Measurements from ENCODE around the gene JUN. TPM values are rescaled to one million over a fixed set of nuclear protein-coding genes. Genes with fewer than 3 reads are reported as not detected.

JUN gene
- total RNA-seq, 1 experiment from 2014 or later, result 74.7 TPM

DNA sequence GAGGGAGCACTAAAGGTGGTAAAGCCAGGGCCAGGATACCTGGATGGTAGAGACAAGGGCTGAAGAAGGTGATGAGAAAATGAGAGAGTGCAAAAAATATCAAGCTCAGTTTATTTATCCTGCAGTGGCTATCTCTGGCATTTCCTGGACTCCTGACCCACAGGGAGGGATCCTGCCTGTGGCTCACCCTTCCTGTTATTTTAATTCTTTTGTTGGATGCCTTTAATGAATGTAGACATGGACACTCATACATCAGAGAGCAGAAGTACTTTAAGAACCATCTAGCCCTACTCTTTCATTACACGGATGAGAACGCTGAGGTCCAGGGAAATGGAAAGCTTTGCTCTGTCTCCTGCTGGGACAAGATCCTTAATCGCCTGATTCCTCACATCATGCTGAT lies 20.6 kb downstream of the JUN start:
- intact Hi-C loops (cut with micrococcal nuclease; ENCODE audit: unreplicated experiment), result loop anchor here (10.0 kb wide), 1 partner anchor 1928 kb away; no protein-coding TSS in a partner anchor
- no peak overlapping the region for H3K4me3 ChIP-seq
- H3F3A ChIP-seq (ENCODE audit: insufficient read depth, low read depth), result no peaks in the 10 kb centered on the region; the same call in 1 of the 2 replicates
- no peaks in the 10 kb centered on the region for H3K9me2 ChIP-seq (ENCODE audit: insufficient read depth)
- 0 out of 2 replicates have a peak, but pooled peaks cover 7% of the 10 kb centered on the region for H3K9me3 ChIP-seq (ENCODE audit: insufficient read depth, low read depth)
- no peak overlapping the region for H3K4me2 ChIP-seq
- H2AFZ ChIP-seq, result no peak overlapping the region
- no peak overlapping the region for H3K27ac ChIP-seq
- peaks cover 21% of the 10 kb centered on the region for H3K4me1 ChIP-seq (replicated peaks; ENCODE audit: insufficient read depth)
- no peaks in the 10 kb centered on the region for H4K20me1 ChIP-seq (ENCODE audit: insufficient read depth)
- no peaks in the 10 kb centered on the region for H3K36me3 ChIP-seq (ENCODE audit: low read depth)
- no peaks in the 10 kb centered on the region for H3K79me2 ChIP-seq (ENCODE audit: low read depth)
- BruUV-seq (replicated peaks), result no TSS peak
- ChIA-PET POLR2A (ENCODE audit: unreplicated experiment) (interaction anchor here (0.6 kb wide), 1 partner anchor 1020 kb away, joined by 3 read pairs; no protein-coding TSS in a partner anchor), CTCF (interaction anchor here (0.6 to 0.8 kb wide), 3 partner anchors 11 to 248 kb away, joined by 3 to 9 read pairs (median 4); no protein-coding TSS in a partner anchor)
- no peaks in the 10 kb centered on the region for H3K27me3 ChIP-seq (ENCODE audit: insufficient read depth, low read depth)
- TF ChIP-seq, protein P1, sequence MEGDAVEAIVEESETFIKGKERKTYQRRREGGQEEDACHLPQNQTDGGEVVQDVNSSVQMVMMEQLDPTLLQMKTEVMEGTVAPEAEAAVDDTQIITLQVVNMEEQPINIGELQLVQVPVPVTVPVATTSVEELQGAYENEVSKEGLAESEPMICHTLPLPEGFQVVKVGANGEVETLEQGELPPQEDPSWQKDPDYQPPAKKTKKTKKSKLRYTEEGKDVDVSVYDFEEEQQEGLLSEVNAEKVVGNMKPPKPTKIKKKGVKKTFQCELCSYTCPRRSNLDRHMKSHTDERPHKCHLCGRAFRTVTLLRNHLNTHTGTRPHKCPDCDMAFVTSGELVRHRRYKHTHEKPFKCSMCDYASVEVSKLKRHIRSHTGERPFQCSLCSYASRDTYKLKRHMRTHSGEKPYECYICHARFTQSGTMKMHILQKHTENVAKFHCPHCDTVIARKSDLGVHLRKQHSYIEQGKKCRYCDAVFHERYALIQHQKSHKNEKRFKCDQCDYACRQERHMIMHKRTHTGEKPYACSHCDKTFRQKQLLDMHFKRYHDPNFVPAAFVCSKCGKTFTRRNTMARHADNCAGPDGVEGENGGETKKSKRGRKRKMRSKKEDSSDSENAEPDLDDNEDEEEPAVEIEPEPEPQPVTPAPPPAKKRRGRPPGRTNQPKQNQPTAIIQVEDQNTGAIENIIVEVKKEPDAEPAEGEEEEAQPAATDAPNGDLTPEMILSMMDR (conservative IDR thresholded peaks at IDR 0.05), result no peak
- no peak for TF ChIP-seq EZH2 (IDR thresholded peaks at IDR 0.05; ENCODE audit: low read depth)
- DNase-seq, result no peak

DNA sequence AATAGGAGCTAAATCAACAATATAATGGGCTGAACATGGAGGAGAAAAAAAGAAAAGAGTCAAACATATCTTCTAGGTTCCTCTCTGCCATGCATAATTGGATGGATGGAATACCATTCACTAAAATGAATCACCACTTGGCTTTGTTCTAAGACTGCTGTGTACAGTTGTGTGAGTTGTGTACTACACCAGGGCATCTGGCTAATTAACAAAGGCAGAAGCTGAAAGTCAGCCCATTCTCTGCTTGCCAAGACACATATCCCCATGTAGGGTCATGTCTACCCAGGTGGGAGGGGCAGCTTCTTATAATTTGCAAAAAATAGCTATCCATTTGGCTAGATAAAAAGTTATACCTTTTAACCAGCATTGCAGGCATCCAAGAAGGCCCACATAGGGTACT lies 21.0 kb downstream of the JUN start:
- H3K36me3 ChIP-seq (ENCODE audit: low read depth), result no peaks in the 10 kb centered on the region
- CTCF ChIA-PET, result interaction anchor here (0.6 to 0.8 kb wide), 2 partner anchors 22 to 247 kb away, joined by 3 to 4 read pairs; no protein-coding TSS in a partner anchor
- no peaks in the 10 kb centered on the region; the same call in 1 of the 2 replicates for H3F3A ChIP-seq (ENCODE audit: insufficient read depth, low read depth)
- H3K27ac ChIP-seq, result no peak overlapping the region
- POLR2A ChIA-PET (ENCODE audit: unreplicated experiment), result interaction anchor here (0.6 kb wide), 1 partner anchor 1020 kb away, joined by 3 read pairs; no protein-coding TSS in a partner anchor
- no peaks in the 10 kb centered on the region for H4K20me1 ChIP-seq (ENCODE audit: insufficient read depth)
- BruUV-seq (replicated peaks), result no TSS peak
- H3K4me1 ChIP-seq (replicated peaks; ENCODE audit: insufficient read depth), result peaks cover 21% of the 10 kb centered on the region
- no peaks in the 10 kb centered on the region for H3K9me2 ChIP-seq (ENCODE audit: insufficient read depth)
- H3K4me3 ChIP-seq, result no peak overlapping the region
- TF ChIP-seq EZH2 (IDR thresholded peaks at IDR 0.05; ENCODE audit: low read depth), result no peak
- TF ChIP-seq, protein P1 (conservative IDR thresholded peaks at IDR 0.05), result no peak
- no peaks in the 10 kb centered on the region for H3K79me2 ChIP-seq (ENCODE audit: low read depth)
- no peak for DNase-seq
- intact Hi-C loops (cut with micrococcal nuclease; ENCODE audit: unreplicated experiment), result loop anchor here (10.0 kb wide), 1 partner anchor 1928 kb away; no protein-coding TSS in a partner anchor
- 0 out of 2 replicates have a peak, but pooled peaks cover 3% of the 10 kb centered on the region for H3K9me3 ChIP-seq (ENCODE audit: insufficient read depth, low read depth)
- H3K27me3 ChIP-seq (ENCODE audit: insufficient read depth, low read depth), result no peaks in the 10 kb centered on the region
- H3K4me2 ChIP-seq, result no peak overlapping the region
- no peak overlapping the region for H2AFZ ChIP-seq

DNA sequence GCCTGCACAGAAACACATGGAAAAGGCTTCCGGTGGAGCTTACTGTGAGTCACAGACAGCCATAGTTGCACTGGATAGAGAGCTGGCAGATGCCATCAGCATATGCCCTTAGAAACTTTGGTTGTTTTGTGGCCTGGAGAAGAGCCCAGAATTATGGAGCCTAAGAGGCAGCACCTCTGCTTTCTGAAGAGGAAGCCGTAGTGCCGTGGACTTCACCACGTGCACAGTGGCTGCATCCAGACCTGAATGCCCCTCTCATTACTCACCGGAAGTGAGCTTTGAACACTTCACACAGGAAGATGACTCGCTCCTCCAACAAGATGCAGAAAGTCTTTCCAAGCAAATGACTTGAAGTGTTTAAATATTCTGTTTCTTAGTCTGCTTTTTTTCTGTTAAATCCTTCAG lies 28.4 kb downstream of the JUN start:
- Histone ChIP-seq H3K79me2 (ENCODE audit: low read depth) (no peaks in the 10 kb centered on the region), H3F3A (ENCODE audit: insufficient read depth, low read depth) (peaks cover 37% of the 10 kb centered on the region), H4K20me1 (ENCODE audit: insufficient read depth) (no peaks in the 10 kb centered on the region), H3K36me3 (ENCODE audit: low read depth) (no peaks in the 10 kb centered on the region), H2AFZ (peak overlapping the region; percentile 53; the same call in 1 of the 2 replicates), H3K4me1 (replicated peaks; ENCODE audit: insufficient read depth) (peaks cover 41% of the 10 kb centered on the region), H3K4me2 (peak overlapping the region; percentile 40), H3K27ac (peak overlapping the region; percentile 66), H3K4me3 (no peak overlapping the region), H3K9me2 (ENCODE audit: insufficient read depth) (no peaks in the 10 kb centered on the region), H3K27me3 (ENCODE audit: insufficient read depth, low read depth) (no peaks in the 10 kb centered on the region), H3K9me3 (ENCODE audit: insufficient read depth, low read depth) (0 out of 2 replicates have a peak, but pooled peaks cover 8% of the 10 kb centered on the region)
- TF ChIP-seq EZH2 (IDR thresholded peaks at IDR 0.05; ENCODE audit: low read depth), result no peak
- TF ChIP-seq, protein P1 (conservative IDR thresholded peaks at IDR 0.05), result no peak
- DNase-seq, result peak; percentile 75 to 90
- ChIA-PET POLR2A (ENCODE audit: unreplicated experiment) (interaction anchor here (0.7 to 1.0 kb wide), 2 partner anchors 28 to 62 kb away, joined by 3 to 7 read pairs; no protein-coding TSS in a partner anchor), CTCF (no interaction called here)
- no TSS peak for BruUV-seq (replicated peaks)
- intact Hi-C loops (cut with micrococcal nuclease; ENCODE audit: unreplicated experiment), result no loop called here

All from PC-9 (cell line).